H1 (cell line): ENCODE results near the gene AK5. TPM values are rescaled to one million over a fixed set of nuclear protein-coding genes. Genes with fewer than 3 reads are reported as not detected.

Experiments used
- CTCF ChIA-PET: fragments of 300-600 bp; sonication (Branson Sonifier 250); formaldehyde crosslinking; loops from one replicate; lab custom pipeline; 2021; ENCODE audit not compliant: partially characterized antibody; lab: Charles Lee
- POLR2A ChIA-PET: fragments of 300-600 bp; sonication (Branson Sonifier 250); formaldehyde crosslinking; loops from one replicate; lab custom pipeline; 2021; ENCODE audit warnings: inconsistent platforms; ENCODE audit not compliant: partially characterized antibody; lab: Charles Lee
- DNase-seq, 2 experiments: peaks; one replicate each; pipeline versions ENCODE4 v3.0.0 to v3.0.0-alpha.2; 2010 to 2022; ENCODE audit warnings: low spot score in 2 of 2, low read depth in 1 of 2, mixed read lengths in 1 of 2
- FAIRE-seq: peaks from 2 replicates; lab custom pipeline; 2011; peaks lifted over from hg19 to GRCh38; lab: Jason Lieb, UNC
- H2AFZ ChIP-seq: 2 replicates; pipeline ENCODE4 v1.8.1; 2012; ENCODE audit warnings: low read length, inconsistent platforms
- H2AK5ac ChIP-seq: 2 replicates; pipeline ENCODE4 v1.6.1; 2013; ENCODE audit warnings: low read depth, low read length
- H2BK120ac ChIP-seq: replicated peaks from 2 replicates; pipeline ENCODE3; 2013; ENCODE audit warnings: low read depth, low read length, inconsistent platforms
- H2BK12ac ChIP-seq: 2 replicates; pipeline ENCODE4 v1.6.1; 2013; ENCODE audit warnings: low read depth, low read length
- H2BK15ac ChIP-seq: 2 replicates; pipeline ENCODE4 v1.6.1; 2013; ENCODE audit warnings: low read length
- H2BK20ac ChIP-seq: 2 replicates; pipeline ENCODE4 v1.6.1; 2013; ENCODE audit warnings: low read length
- H2BK5ac ChIP-seq: 2 replicates; pipeline ENCODE4 v1.6.1; 2013; ENCODE audit warnings: low read depth, low read length
- H3K14ac ChIP-seq: 2 replicates; pipeline ENCODE4 v1.6.1; 2013; ENCODE audit warnings: inconsistent platforms; ENCODE audit not compliant: insufficient read length
- H3K18ac ChIP-seq: 2 replicates; pipeline ENCODE4 v1.6.1; 2013; ENCODE audit warnings: low read length; ENCODE audit errors: extremely low read depth
- H3K23ac ChIP-seq: 2 replicates; pipeline ENCODE4 v1.6.1; 2013; ENCODE audit warnings: inconsistent platforms; ENCODE audit not compliant: insufficient read length
- H3K23me2 ChIP-seq: 2 replicates; pipeline ENCODE4 v1.6.1; 2013; ENCODE audit warnings: low read depth, low read length
- H3K27ac ChIP-seq: 2 replicates; pipeline ENCODE4 v1.6.1; 2011; ENCODE audit warnings: low read depth, low read length, inconsistent platforms
- H3K27me3 ChIP-seq, 4 experiments: replicated peaks in 1 of 4; 1 replicate in 1 of 4; 2 replicates in 3 of 4; pipeline versions ENCODE4 v1.6.1 to v1.8.1; 2011 to 2013; ENCODE audit warnings: low read length in 3 of 4, mild to moderate bottlenecking in 3 of 4, inconsistent platforms in 2 of 4, mixed read lengths in 2 of 4, moderate library complexity in 1 of 4; ENCODE audit not compliant: control insufficient read depth in 3 of 4, insufficient read depth in 3 of 4; ENCODE audit errors: extremely low read depth in 1 of 4
- H3K36me3 ChIP-seq, 4 experiments: 2 replicates each; pipeline versions ENCODE4 v1.6.1 to v1.8.1; 2011 to 2013; ENCODE audit warnings: mild to moderate bottlenecking in 4 of 4, low read length in 3 of 4, moderate library complexity in 2 of 4, control low read depth in 1 of 4, inconsistent platforms in 1 of 4; ENCODE audit not compliant: insufficient read depth in 4 of 4, control insufficient read depth in 2 of 4
- H3K4ac ChIP-seq: replicated peaks from 2 replicates; pipeline ENCODE3; 2013; ENCODE audit warnings: low read length, low read depth, mixed read lengths, inconsistent platforms; ENCODE audit not compliant: insufficient read length
- H3K4me1 ChIP-seq, 4 experiments: replicated peaks in 1 of 4; 1 replicate in 1 of 4; 2 replicates in 3 of 4; pipeline versions ENCODE4 v1.6.1 to v1.8.1; 2011 to 2013; ENCODE audit warnings: low read length in 3 of 4, inconsistent platforms in 2 of 4, mixed read lengths in 1 of 4; ENCODE audit not compliant: insufficient read depth in 4 of 4, control insufficient read depth in 3 of 4
- H3K4me2 ChIP-seq, 2 experiments: 2 replicates each; pipeline versions ENCODE4 v1.6.1 to v1.8.1; 2011 to 2013; ENCODE audit warnings: low read depth in 2 of 2, low read length in 2 of 2, control low read depth in 1 of 2, inconsistent platforms in 1 of 2, mild to moderate bottlenecking in 1 of 2; ENCODE audit not compliant: insufficient read depth in 1 of 2
- H3K4me3 ChIP-seq, 4 experiments: fragments of 200-600, 300-600 bp in 1 of 4; sonication (generic), shearing (Covaris generic), sonication (Bioruptor Twin) in 1 of 4; 2 replicates each; pipeline versions ENCODE4 v1.5.1 to v1.8.1; 2011 to 2016; ENCODE audit warnings: low read length in 4 of 4, low read depth in 3 of 4, control low read depth in 2 of 4, inconsistent platforms in 2 of 4, mild to moderate bottlenecking in 2 of 4, mixed read lengths in 1 of 4, moderate library complexity in 1 of 4; ENCODE audit not compliant: insufficient read depth in 2 of 4; ENCODE audit errors: extremely low read depth in 1 of 4
- H3K56ac ChIP-seq: replicated peaks from 2 replicates; pipeline ENCODE3; 2013; ENCODE audit warnings: low read depth, mild to moderate bottlenecking, mixed read lengths, low read length, inconsistent platforms; ENCODE audit not compliant: insufficient read length
- H3K79me1 ChIP-seq: 2 replicates; pipeline ENCODE4 v1.6.1; 2013; ENCODE audit warnings: low read depth, low read length, control low read depth
- H3K79me2 ChIP-seq, 2 experiments: 2 replicates each; pipeline versions ENCODE4 v1.6.1 to v1.8.1; 2012 to 2013; ENCODE audit warnings: low read length in 2 of 2, mild to moderate bottlenecking in 2 of 2, inconsistent platforms in 1 of 2; ENCODE audit not compliant: insufficient read depth in 2 of 2, control insufficient read depth in 1 of 2
- H3K9ac ChIP-seq, 4 experiments: replicated peaks in 1 of 4; 1 replicate in 1 of 4; 2 replicates in 3 of 4; pipeline versions ENCODE4 v1.6.1 to v1.8.1; 2011 to 2013; ENCODE audit warnings: low read depth in 3 of 4, low read length in 3 of 4, control low read depth in 2 of 4, mild to moderate bottlenecking in 2 of 4, moderate library complexity in 2 of 4, inconsistent platforms in 1 of 4; ENCODE audit errors: extremely low read depth in 1 of 4
- H3K9me3 ChIP-seq, 2 experiments: 2 replicates each; pipeline versions ENCODE4 v1.6.1 to v1.8.1; 2012 to 2013; ENCODE audit warnings: mild to moderate bottlenecking in 2 of 2, moderate library complexity in 2 of 2, control low read depth in 1 of 2, inconsistent platforms in 1 of 2, low read depth in 1 of 2, low read length in 1 of 2, mixed read lengths in 1 of 2; ENCODE audit not compliant: insufficient read depth in 2 of 2
- H4K20me1 ChIP-seq, 2 experiments: replicated peaks in 1 of 2; 2 replicates each; pipeline versions ENCODE3 to v1.8.1; 2011 to 2013; ENCODE audit warnings: inconsistent platforms in 2 of 2, low read length in 2 of 2, mild to moderate bottlenecking in 1 of 2; ENCODE audit not compliant: insufficient read depth in 2 of 2, control insufficient read depth in 1 of 2
- H4K5ac ChIP-seq: 2 replicates; pipeline ENCODE4 v1.6.1; 2013; ENCODE audit warnings: low read length, low read depth, mixed read lengths, inconsistent platforms; ENCODE audit not compliant: insufficient read length
- H4K8ac ChIP-seq: 2 replicates; pipeline ENCODE4 v1.8.0; 2013; ENCODE audit warnings: mild to moderate bottlenecking, moderate library complexity, low read length, inconsistent platforms; ENCODE audit not compliant: insufficient read depth; ENCODE audit errors: extremely low read depth
- H4K91ac ChIP-seq: replicated peaks from 2 replicates; pipeline ENCODE3; 2013; ENCODE audit warnings: low read length, mixed read lengths, inconsistent platforms; ENCODE audit not compliant: insufficient read length
- BRCA1 ChIP-seq: IDR thresholded peaks from 2 replicates; pipeline ENCODE4 v1.6.1; 2012; ENCODE audit warnings: low read depth, low read length, improper control_type of control experiment
- WGBS, 2 experiments: shearing (Covaris generic) in 1 of 2; methylation state at CpG; one replicate each; pipeline versions ENCODE4 v1.1.6 to v1.1.7; 2013 to 2015; ENCODE audit warnings: low lambda C conversion rate in 2 of 2, mixed read lengths in 2 of 2, inconsistent platforms in 1 of 2, low coverage in 1 of 2, missing lambda C conversion rate in 1 of 2; ENCODE audit not compliant: insufficient replicate concordance in 2 of 2, insufficient coverage in 1 of 2, insufficient read length in 1 of 2; ENCODE audit errors: extremely low coverage in 1 of 2, missing lambda C conversion rate in 1 of 2; 5-methylcytosine and 5-hydroxymethylcytosine counted together
- polyA plus RNA-seq, 7 experiments: library from polyadenylated mRNA; depleted of rRNA in 3 of 7; stranded (reverse) in 5 of 7; unstranded in 2 of 7; fragments of >200 nt in 5 of 7; fragments of 200-250 nt in 2 of 7; gene quantifications; 1 replicate in 5 of 7; 2 replicates in 1 of 7; 4 replicates in 1 of 7; pipeline versions ENCODE4 v1.2.1 to v1.2.3, GENCODE V29; 2011 to 2013; ENCODE audit warnings: missing spikeins in 2 of 7, mixed read lengths in 2 of 7
- total RNA-seq: library from RNA; stranded (reverse); fragmentation: NEBNext Ultra II Directional; extraction: Animal tissue kit (Norgen Biotek cat#: 25700); gene quantifications from 2 replicates; pipeline ENCODE4 v1.2.1, GENCODE V29; 2021

The AK5 gene
- total and polyA plus RNA-seq, 2 of the 8 experiments (the other 6 are each of a cell fraction or from before 2014, with no cell fraction given): 2.0 to 7.1 TPM

GRCh38 chr1:77484334-77484733, 202.5 kb downstream of the AK5 start:
- Histone ChIP-seq H3K9me3 (no peaks in the 10 kb centered on the region), H3K27me3 (no peaks in the 10 kb centered on the region), H3K4me1 (no peaks in the 10 kb centered on the region), H2BK12ac (no peak overlapping the region), H2BK15ac (no peak overlapping the region), H4K20me1 (no peaks in the 10 kb centered on the region), H3K4ac (no peak overlapping the region), H3K23ac (no peak overlapping the region), H2AK5ac (no peak overlapping the region), H2BK120ac (no peak overlapping the region), H2AFZ (no peak overlapping the region), H3K79me1 (no peaks in the 10 kb centered on the region; the same call in 1 of the 2 replicates), H3K18ac (no peak overlapping the region), H3K36me3 (no peaks in the 10 kb centered on the region), H4K5ac (no peak overlapping the region), H3K4me3 (no peak overlapping the region), H3K56ac (no peak overlapping the region), H2BK5ac (no peak overlapping the region), H3K4me2 (no peak overlapping the region), H3K23me2 (no peaks in the 10 kb centered on the region), H3K14ac (no peak overlapping the region), H4K91ac (no peak overlapping the region), H3K9ac (no peak overlapping the region), H3K27ac (no peak overlapping the region), H4K8ac (no peak overlapping the region), H2BK20ac (no peak overlapping the region), H3K79me2 (no peaks in the 10 kb centered on the region)
- ChIA-PET CTCF (interaction anchor here (1.6 kb wide), 1 partner anchor 10 kb away, joined by 3 read pairs; no protein-coding TSS in a partner anchor), POLR2A (no interaction called here)
- no peak for FAIRE-seq
- DNase-seq: no peak
- WGBS, 2 experiments: 87% methylated on average over 1 of the region's 1 CpG; no CpG with 5 or more reads in 1 of the 2 experiments
- no peak for TF ChIP-seq BRCA1
